TTC549 (cell line): ENCODE measurements around the gene IL7R.

Experiments used
- FAIRE-seq: peaks from 2 replicates; lab custom pipeline; 2012; peaks lifted over from hg19 to GRCh38; lab: Jason Lieb, UNC

The IL7R gene

GRCh38 chr5:35904443-35905132, 47.9 kb downstream of the IL7R start:
- no peak for FAIRE-seq

- no peak for FAIRE-seq
Observed at GRCh38 chr5:35908228-35908627, 51.5 kb downstream of the IL7R start.

DNA sequence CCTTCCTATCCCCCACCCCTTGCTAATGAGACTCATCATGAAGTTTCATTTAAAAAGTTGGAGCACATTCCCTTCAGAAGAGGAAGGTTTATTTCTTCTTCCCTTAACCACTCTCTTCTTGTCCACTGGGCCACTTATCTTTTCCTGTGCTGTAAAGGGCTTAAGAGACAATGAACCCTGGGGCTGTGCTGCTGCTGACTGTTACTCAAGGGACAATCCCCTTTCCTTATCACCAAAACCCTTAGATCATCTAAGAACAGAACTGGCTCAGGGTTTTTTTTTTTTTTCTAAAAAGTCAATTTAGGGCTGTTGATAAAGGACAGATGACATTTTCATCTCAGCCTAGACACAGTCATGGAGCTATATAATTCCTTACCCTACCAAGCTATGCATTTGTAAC, 52.1 kb downstream of the IL7R start:
- no peak for FAIRE-seq

- no peak for FAIRE-seq
Observed at GRCh38 chr5:35919191-35919590, 62.5 kb downstream of the IL7R start.

- FAIRE-seq: no peak
Observed at GRCh38 chr5:35920890-35921289, 64.2 kb downstream of the IL7R start.

DNA sequence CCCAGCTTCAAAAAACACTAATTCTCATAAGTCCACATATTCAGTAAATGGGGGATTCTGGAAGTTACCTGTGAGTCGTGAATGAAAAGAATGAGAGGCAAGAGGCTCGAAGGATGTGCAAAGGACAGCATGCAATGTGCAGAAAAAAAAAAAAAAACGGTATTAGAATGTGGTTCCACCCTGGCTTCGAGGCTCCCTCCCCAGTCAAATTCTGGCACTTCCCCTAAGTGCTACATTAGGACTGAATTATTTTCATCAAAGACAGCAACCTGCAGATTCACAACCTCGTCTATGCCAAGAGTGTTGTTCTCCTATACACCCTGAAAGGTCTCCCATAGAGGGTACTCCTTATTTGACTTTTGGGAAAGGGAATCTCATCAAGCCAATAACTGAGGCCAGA, 65.2 kb downstream of the IL7R start:
- no peak for FAIRE-seq

DNA sequence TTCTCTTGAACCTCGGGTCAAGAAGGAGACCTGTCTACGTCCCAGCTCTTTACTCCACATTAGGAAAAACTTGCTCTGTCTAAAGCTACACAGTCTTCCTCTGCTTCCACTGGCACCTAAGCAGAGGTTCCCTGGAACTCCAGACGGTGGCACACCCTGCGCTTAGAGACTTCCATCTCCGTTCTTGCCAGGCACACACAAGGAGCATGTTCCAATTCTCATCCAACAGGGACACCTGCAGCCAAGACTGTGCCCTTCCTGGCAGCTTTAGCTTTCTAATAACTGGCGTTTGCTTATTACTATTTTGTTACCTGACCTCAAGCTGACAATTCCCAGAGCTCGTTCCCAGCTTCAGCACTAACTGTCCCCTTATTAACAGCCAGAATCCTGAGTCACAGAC, 65.8 kb downstream of the IL7R start:
- no peak for FAIRE-seq

GRCh38 chr5:35924122-35924949, 67.6 kb downstream of the IL7R start:
- FAIRE-seq: no peak

- FAIRE-seq: no peak
Observed at GRCh38 chr5:35924950-35925722, 68.4 kb downstream of the IL7R start.

GRCh38 chr5:35926389-35927051, 69.8 kb downstream of the IL7R start:
- FAIRE-seq: no peak
